Kidney (tissue), 14 donors: ENCODE measurements around the gene HAGH. TPM values are rescaled to one million over a fixed set of nuclear protein-coding genes. Genes with fewer than 3 reads are reported as not detected.
A peak's percentile ranks its signal among the peaks of the same experiment; 100 is the strongest.

Experiments
- DNase-seq, 5 donors: peaks; one replicate each; pipeline ENCODE4 v3.0.0-alpha.2; 2013 to 2020
- FAIRE-seq: peaks from 2 replicates; lab custom pipeline; 2012; peaks lifted over from hg19 to GRCh38; lab: Jason Lieb, UNC
- H3K27ac ChIP-seq, 2 donors: one replicate each; pipeline ENCODE4 v1.7.0; 2013; ENCODE audit warnings: low read depth in 2 of 2, low read length in 2 of 2, inconsistent platforms in 1 of 2
- H3K27me3 ChIP-seq: one replicate; pipeline ENCODE4 v1.7.1; 2013; ENCODE audit warnings: low read length, inconsistent platforms; ENCODE audit not compliant: control insufficient read depth, insufficient read depth
- H3K36me3 ChIP-seq, 3 donors: one replicate each; pipeline versions ENCODE4 v1.7.0 to v1.7.1; 2013; ENCODE audit warnings: low read length in 3 of 3, control low read depth in 1 of 3, inconsistent platforms in 1 of 3; ENCODE audit not compliant: insufficient read depth in 3 of 3, control insufficient read depth in 2 of 3
- H3K4me1 ChIP-seq, 3 donors: one replicate each; pipeline versions ENCODE4 v1.7.0 to v1.7.1; 2013; ENCODE audit warnings: low read length in 3 of 3, inconsistent platforms in 1 of 3, low read depth in 1 of 3; ENCODE audit not compliant: control insufficient read depth in 2 of 3, insufficient read depth in 2 of 3
- H3K4me3 ChIP-seq, 3 donors: one replicate each; pipeline versions ENCODE4 v1.7.0 to v1.8.1; 2013; ENCODE audit warnings: low read length in 3 of 3, control low read depth in 1 of 3, inconsistent platforms in 1 of 3
- H3K9ac ChIP-seq, 3 donors: one replicate each; pipeline versions ENCODE4 v1.7.0 to v1.7.1; 2013; ENCODE audit warnings: low read length in 3 of 3, control low read depth in 1 of 3, inconsistent platforms in 1 of 3
- H3K9me3 ChIP-seq, 3 donors: one replicate each; pipeline versions ENCODE4 v1.7.0 to v1.7.1; 2013; ENCODE audit warnings: low read length in 3 of 3, control low read depth in 1 of 3, inconsistent platforms in 1 of 3; ENCODE audit not compliant: control insufficient read depth in 2 of 3, insufficient read depth in 1 of 3
- intact Hi-C: fragments of 100-400 bp; cut with DNase I; formaldehyde crosslinking; loops from one replicate; pipeline ENCODE4 v1.11.1; 2022
- polyA plus RNA-seq: library from polyadenylated mRNA; stranded (reverse); fragments of 350-450 nt; fragmentation: Illumina TruSeq; extraction: RNeasy Lipid Tissue Mini Kit (QIAGEN cat#74804); gene quantifications from one replicate; pipeline ENCODE4 v1.2.3, GENCODE V29; 2014; ENCODE audit warnings: low read depth, low replicate concordance; ENCODE audit not compliant: insufficient read depth
- total RNA-seq: library from RNA; stranded (reverse); fragmentation: NEBNext Ultra II Directional; extraction: Animal tissue kit (Norgen Biotek cat#: 25700); gene quantifications from one replicate; pipeline ENCODE4 v1.2.1, GENCODE V29; 2021
- TF ChIP-seq, protein P1 (sequence below): IDR thresholded peaks from 3 replicates; pipeline ENCODE4 v1.5.1; 2012; ENCODE audit warnings: mild to moderate bottlenecking, moderate library complexity, borderline replicate concordance; ENCODE audit not compliant: insufficient read depth; ENCODE audit errors: extremely low read depth
- donor health status: control.
- donor health status: control.
- donor health status: control.
- donor health status: control.
- donor health status: control.
- donor health status: DM: yes; HTN: yes; CAD: no.
- donor health status: Normal renal cell carcinoma (clear cell type).

HAGH gene
- total and polyA plus RNA-seq, 2 donors from 2014 or later, result 48.1 to 258 TPM

DNA sequence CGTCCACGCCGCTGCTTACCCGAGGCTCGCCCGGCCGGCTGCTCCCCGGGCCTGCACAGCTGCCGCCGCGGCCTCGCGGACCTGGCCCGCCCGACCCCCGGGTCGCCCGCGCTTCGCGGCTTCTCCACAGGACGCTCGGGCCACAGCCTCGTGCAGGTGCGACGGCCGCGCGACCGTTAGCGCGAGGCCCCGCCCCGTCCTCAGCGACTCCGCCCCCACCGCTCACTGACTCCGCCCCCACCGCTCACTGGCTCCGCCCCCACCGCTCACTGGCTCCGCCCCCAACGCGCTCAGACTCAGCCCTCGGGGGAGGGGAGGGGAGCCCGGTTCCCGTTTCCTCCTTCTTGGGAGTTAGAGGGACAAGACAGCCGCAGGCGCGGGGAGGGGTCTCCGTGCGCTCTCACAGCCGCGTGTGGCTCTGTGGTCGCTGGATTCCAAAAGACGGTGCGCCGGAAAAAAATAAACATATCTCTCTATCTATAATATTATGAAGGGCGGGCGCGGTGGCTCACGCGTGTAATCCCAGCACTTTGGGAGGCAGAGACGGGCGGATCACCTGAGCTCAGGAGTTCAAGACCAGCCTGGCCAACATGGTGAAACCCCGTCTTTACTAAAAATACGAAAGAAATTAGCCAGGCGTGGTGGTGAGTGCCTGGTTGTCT lies 45.5 kb upstream of the HAGH start, which contains the start of gene MEIOB:
Gene MEIOB, minus strand, starts transcription at position 191 of the 662 bp plus-strand sequence. CDS start 3,989 bp downstream, outside the sequence.
- Histone ChIP-seq H3K9me3 (no peaks in the 10 kb centered on the region), H3K27ac (no peak within 1 kb of the TSS), H3K27me3 (peaks cover 3% of the 10 kb centered on the region), H3K4me3 (no peak within 1 kb of the TSS), H3K4me1 (no peaks in the 10 kb centered on the region), H3K9ac (no peak within 1 kb of the TSS), H3K36me3 (no peaks in the 10 kb centered on the region)
- TF ChIP-seq, protein P1, sequence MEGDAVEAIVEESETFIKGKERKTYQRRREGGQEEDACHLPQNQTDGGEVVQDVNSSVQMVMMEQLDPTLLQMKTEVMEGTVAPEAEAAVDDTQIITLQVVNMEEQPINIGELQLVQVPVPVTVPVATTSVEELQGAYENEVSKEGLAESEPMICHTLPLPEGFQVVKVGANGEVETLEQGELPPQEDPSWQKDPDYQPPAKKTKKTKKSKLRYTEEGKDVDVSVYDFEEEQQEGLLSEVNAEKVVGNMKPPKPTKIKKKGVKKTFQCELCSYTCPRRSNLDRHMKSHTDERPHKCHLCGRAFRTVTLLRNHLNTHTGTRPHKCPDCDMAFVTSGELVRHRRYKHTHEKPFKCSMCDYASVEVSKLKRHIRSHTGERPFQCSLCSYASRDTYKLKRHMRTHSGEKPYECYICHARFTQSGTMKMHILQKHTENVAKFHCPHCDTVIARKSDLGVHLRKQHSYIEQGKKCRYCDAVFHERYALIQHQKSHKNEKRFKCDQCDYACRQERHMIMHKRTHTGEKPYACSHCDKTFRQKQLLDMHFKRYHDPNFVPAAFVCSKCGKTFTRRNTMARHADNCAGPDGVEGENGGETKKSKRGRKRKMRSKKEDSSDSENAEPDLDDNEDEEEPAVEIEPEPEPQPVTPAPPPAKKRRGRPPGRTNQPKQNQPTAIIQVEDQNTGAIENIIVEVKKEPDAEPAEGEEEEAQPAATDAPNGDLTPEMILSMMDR, result no peak
- intact Hi-C loops, result no loop called here
- DNase-seq (peak; percentile 46 to 76 (median 64)), FAIRE-seq (no peak)

DNA sequence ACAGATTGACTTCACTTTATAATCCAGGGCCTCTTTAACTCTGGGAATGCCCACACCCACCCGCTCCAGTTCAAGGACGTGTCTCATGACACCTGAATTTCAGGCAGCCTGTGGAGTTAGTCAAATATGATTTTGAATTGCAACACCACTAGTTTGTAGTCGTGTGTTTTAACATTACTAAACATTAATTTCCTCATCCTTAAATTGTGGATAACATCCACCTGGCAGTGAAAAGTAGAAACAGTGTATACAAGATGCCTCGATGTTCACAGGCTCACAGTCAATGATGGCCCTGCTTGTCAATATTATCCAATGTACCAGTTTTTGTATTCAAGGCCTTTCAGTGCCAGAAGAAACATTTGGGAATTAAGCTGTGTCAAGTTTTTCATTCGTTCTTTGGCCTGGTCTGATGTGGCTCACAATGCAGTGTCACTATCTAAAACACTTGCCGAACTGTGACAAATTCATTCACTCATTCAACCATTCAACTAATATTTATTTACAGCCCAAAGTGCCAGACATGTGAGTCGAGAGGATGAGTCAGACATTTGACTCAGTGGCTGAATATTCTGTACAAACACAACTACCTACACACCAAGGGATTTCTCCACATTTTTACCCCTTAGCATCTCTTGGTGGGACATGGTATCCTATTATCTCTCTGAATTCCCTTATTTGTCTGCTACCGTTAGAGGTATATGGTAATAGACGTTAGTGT lies 43.9 kb upstream of the HAGH start:
- Histone ChIP-seq H3K4me1 (no peaks in the 10 kb centered on the region), H3K9ac (no peak overlapping the region), H3K27me3 (peaks cover 3% of the 10 kb centered on the region), H3K36me3 (no peaks in the 10 kb centered on the region), H3K4me3 (no peak overlapping the region), H3K27ac (no peak overlapping the region), H3K9me3 (no peaks in the 10 kb centered on the region)
- DNase-seq (no peak), FAIRE-seq (no peak)
- intact Hi-C loops, result no loop called here
- TF ChIP-seq, protein P1, result no peak

DNA sequence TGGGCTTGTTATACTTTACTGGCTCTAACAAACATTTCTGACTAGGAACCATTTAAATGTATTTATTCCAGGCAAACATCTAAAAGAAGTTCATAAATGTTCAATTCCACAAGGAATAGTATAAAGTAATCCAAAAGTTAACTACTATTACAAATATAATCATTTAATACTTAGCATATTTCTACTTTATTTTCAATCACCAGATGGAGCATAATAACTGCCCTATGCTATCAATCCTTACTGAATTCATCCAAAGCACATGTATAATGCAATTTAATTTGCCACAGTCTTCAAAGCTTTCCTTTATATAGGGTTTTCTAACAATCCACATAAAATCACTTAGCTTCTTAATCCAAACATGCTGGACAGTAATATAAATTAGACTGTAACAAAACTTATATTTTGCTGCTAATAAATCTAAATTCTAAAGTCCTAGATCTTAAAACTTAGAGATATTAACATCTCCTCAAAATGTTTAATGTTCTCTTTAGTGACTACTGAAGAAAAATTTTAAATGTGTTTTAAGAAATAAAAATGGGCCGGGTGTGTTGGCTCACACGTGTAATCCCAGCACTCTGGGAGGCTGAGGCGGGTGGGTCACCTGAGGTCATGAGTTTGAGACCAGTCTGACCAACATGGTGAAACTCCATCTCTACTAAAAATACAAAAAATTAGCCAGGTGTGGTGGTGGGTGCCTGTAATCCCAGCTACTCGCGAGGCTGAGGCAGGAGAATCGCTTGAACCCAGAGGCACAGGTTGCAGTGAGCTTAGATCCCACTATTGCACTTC lies 39.5 kb upstream of the HAGH start:
- Histone ChIP-seq H3K4me1 (no peaks in the 10 kb centered on the region), H3K27ac (no peak overlapping the region), H3K9me3 (no peaks in the 10 kb centered on the region), H3K27me3 (no peaks in the 10 kb centered on the region), H3K4me3 (no peak overlapping the region), H3K36me3 (no peaks in the 10 kb centered on the region), H3K9ac (no peak overlapping the region)
- intact Hi-C loops, result no loop called here
- TF ChIP-seq, protein P1, result no peak
- FAIRE-seq (no peak), DNase-seq (no peak)
